ENCODE results near the gene BEND6.

GRCh38 chr6:57026001-57026400, 71.1 kb downstream of the BEND6 start:
- TF ChIP-seq CTCF (IDR thresholded peaks at IDR 0.05; ENCODE audit: low read depth, low read length), result no peak
- no peak for TF ChIP-seq EZH2phosphoT487 (IDR thresholded peaks at IDR 0.05; ENCODE audit: low read depth)
